Prostate gland (tissue), 2 donors: ENCODE data around the gene RSRP1.
"Not testable (repeated sequence)": the region's sequence is repeated elsewhere in the genome, so short reads cannot be mapped to it uniquely, and the experiment has no call there.

Source experiments
- POLR2A ChIP-seq: fragments of 450-650 bp; IDR thresholded peaks from one replicate; pipeline ENCODE4 v1.6.1; 2016; ENCODE audit warnings: antibody characterized with exemption, mild to moderate bottlenecking
- POLR2AphosphoS5 ChIP-seq: sonication (generic); formaldehyde crosslinking; IDR thresholded peaks from one replicate; pipeline ENCODE4 v1.6.1; 2017; ENCODE audit warnings: antibody characterized with exemption
- TF ChIP-seq, protein P1 (sequence below), 4 experiments: fragments of 200-600 bp in 2 of 4; fragments of 450-650 bp in 2 of 4; sonication (generic) in 2 of 4; IDR thresholded peaks; 1 replicate in 3 of 4; 2 replicates in 1 of 4; pipeline ENCODE4 v1.5.1; 2016 to 2019; ENCODE audit warnings: antibody characterized with exemption in 4 of 4, mild to moderate bottlenecking in 2 of 4, moderate library complexity in 2 of 4

GRCh38 chr1:25277295-25277694, 30.0 kb upstream of the RSRP1 start:
- TF ChIP-seq, protein P1, sequence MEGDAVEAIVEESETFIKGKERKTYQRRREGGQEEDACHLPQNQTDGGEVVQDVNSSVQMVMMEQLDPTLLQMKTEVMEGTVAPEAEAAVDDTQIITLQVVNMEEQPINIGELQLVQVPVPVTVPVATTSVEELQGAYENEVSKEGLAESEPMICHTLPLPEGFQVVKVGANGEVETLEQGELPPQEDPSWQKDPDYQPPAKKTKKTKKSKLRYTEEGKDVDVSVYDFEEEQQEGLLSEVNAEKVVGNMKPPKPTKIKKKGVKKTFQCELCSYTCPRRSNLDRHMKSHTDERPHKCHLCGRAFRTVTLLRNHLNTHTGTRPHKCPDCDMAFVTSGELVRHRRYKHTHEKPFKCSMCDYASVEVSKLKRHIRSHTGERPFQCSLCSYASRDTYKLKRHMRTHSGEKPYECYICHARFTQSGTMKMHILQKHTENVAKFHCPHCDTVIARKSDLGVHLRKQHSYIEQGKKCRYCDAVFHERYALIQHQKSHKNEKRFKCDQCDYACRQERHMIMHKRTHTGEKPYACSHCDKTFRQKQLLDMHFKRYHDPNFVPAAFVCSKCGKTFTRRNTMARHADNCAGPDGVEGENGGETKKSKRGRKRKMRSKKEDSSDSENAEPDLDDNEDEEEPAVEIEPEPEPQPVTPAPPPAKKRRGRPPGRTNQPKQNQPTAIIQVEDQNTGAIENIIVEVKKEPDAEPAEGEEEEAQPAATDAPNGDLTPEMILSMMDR (IDR thresholded peaks at IDR 0.05): not testable (repeated sequence)
- TF ChIP-seq POLR2A, POLR2AphosphoS5: not testable (repeated sequence)
